K562 (cell line): Measurements from ENCODE around the gene ACP5. TPM values are rescaled to one million over a fixed set of nuclear protein-coding genes. Genes with fewer than 3 reads are reported as not detected.

Experiments used
- ATAC-seq: fragments of 200-7000 bp; cut with Tn5 transposase; 3 replicates; pipeline ENCODE4 v1.9.1; 2020; ENCODE audit warnings: moderate library complexity
- BruUV-seq: library from RNA; stranded (reverse); fragments of 400-500 nt; replicated peaks from 2 replicates; lab custom pipeline; 2021; lab: Mats Ljungman, UMichigan
- CTCF ChIA-PET: fragments of 300-600 bp; formaldehyde crosslinking; extraction: SDS; loops from one replicate; lab custom pipeline; 2021; ENCODE audit warnings: low intra/inter-chr PET ratio; lab: Yijun Ruan, JAX
- POLR2A ChIA-PET: fragments of 300-600, 350-650 bp; sonication (Branson Sonifier 250); formaldehyde crosslinking; extraction: SDS; loops from one replicate; lab custom pipeline; 2021; ENCODE audit warnings: antibody characterized with exemption, inconsistent platforms; lab: Yijun Ruan, JAX
- DNase-seq, 4 experiments: peaks; one replicate each; pipeline versions ENCODE4 v3.0.0 to v3.0.0-alpha.2; 2011 to 2018; ENCODE audit warnings: low spot score in 3 of 4, mixed read lengths in 3 of 4; ENCODE audit errors: extremely low read depth in 1 of 4
- FAIRE-seq: peaks from 2 replicates; lab custom pipeline; 2011; peaks lifted over from hg19 to GRCh38; lab: Jason Lieb, UNC
- H2AFZ ChIP-seq: 2 replicates; pipeline ENCODE4 v1.6.0; 2011; ENCODE audit warnings: low read depth, low read length, control low read depth, inconsistent platforms
- H3K27ac ChIP-seq: fragments of 200-600 bp; 3 replicates; pipeline ENCODE4 v1.8.0; 2011; ENCODE audit warnings: low read depth, mild to moderate bottlenecking, control low read depth, inconsistent platforms, low read length, moderate library complexity, mixed read lengths; ENCODE audit errors: extremely low read depth
- H3K27me3 ChIP-seq, 2 experiments: fragments of 300-600 bp in 1 of 2; 2 replicates in 1 of 2; 3 replicates in 1 of 2; pipeline versions ENCODE4 v1.6.0 to v1.8.0; 2011; ENCODE audit warnings: inconsistent platforms in 2 of 2, low read length in 2 of 2, mild to moderate bottlenecking in 1 of 2, mixed read lengths in 1 of 2, moderate library complexity in 1 of 2; ENCODE audit not compliant: control insufficient read depth in 2 of 2, insufficient read depth in 2 of 2
- H3K36me3 ChIP-seq: fragments of 300-600 bp; 3 replicates; pipeline ENCODE4 v1.8.0; 2011; ENCODE audit warnings: mild to moderate bottlenecking, low read length, inconsistent platforms; ENCODE audit not compliant: control insufficient read depth, insufficient read depth
- H3K4me1 ChIP-seq, 2 experiments: fragments of 200-600 bp in 1 of 2; replicated peaks in 1 of 2; 2 replicates in 1 of 2; 3 replicates in 1 of 2; pipeline versions ENCODE4 v1.5.1 to v1.8.0; 2011; ENCODE audit warnings: inconsistent platforms in 2 of 2, low read length in 2 of 2, mild to moderate bottlenecking in 1 of 2, mixed read lengths in 1 of 2, moderate library complexity in 1 of 2; ENCODE audit not compliant: control insufficient read depth in 2 of 2, insufficient read depth in 2 of 2
- H3K4me2 ChIP-seq: 2 replicates; pipeline ENCODE4 v1.6.1; 2011; ENCODE audit warnings: low read length, control low read depth, inconsistent platforms, mixed read lengths; ENCODE audit not compliant: insufficient read depth
- H3K4me3 ChIP-seq: fragments of 200-600 bp; sonication (generic), shearing (Covaris generic); 2 replicates; pipeline ENCODE4 v1.5.1; 2016; ENCODE audit warnings: control low read depth, inconsistent platforms
- H3K79me2 ChIP-seq: fragments of 200-600 bp; 3 replicates; pipeline ENCODE4 v1.8.0; 2011; ENCODE audit warnings: low read length, inconsistent platforms; ENCODE audit not compliant: control insufficient read depth, insufficient read depth
- H3K9ac ChIP-seq, 2 experiments: 2 replicates each; pipeline versions ENCODE4 v1.6.0 to v1.6.1; 2011; ENCODE audit warnings: low read depth in 2 of 2, low read length in 2 of 2, control low read depth in 1 of 2, inconsistent platforms in 1 of 2, mild to moderate bottlenecking in 1 of 2, mixed read lengths in 1 of 2; ENCODE audit not compliant: insufficient read depth in 1 of 2
- H3K9me1 ChIP-seq: one replicate; pipeline ENCODE4 v1.6.0; 2011; ENCODE audit warnings: inconsistent platforms, mild to moderate bottlenecking, low read length, moderate library complexity; ENCODE audit not compliant: control insufficient read depth, insufficient read depth
- H3K9me3 ChIP-seq: replicated peaks from 2 replicates; pipeline ENCODE4 v1.5.1; 2011; ENCODE audit warnings: low read depth, low read length, inconsistent platforms; ENCODE audit not compliant: control insufficient read depth, insufficient read depth
- H4K20me1 ChIP-seq: replicated peaks from 2 replicates; pipeline ENCODE4 v1.6.1; 2011; ENCODE audit warnings: low read length, inconsistent platforms, mixed read lengths; ENCODE audit not compliant: control insufficient read depth, insufficient read depth
- CBFA2T2 ChIP-seq: fragments of 450-650 bp; conservative IDR thresholded peaks from 2 replicates; pipeline ENCODE4 v1.6.1; 2017; ENCODE audit warnings: mild to moderate bottlenecking
- GTF2A2 ChIP-seq: IDR thresholded peaks from 2 replicates; pipeline ENCODE4 v1.6.1; 2016; ENCODE audit warnings: mild to moderate bottlenecking, missing genetic modification characterization, missing compliant biosample characterization
- HDAC8 ChIP-seq: fragments of 450-650 bp; IDR thresholded peaks from 2 replicates; pipeline ENCODE4 v1.6.1; 2016; ENCODE audit warnings: mild to moderate bottlenecking, missing genetic modification characterization, moderate library complexity, missing compliant biosample characterization
- HOXB6 ChIP-seq: fragments of 250-450 bp; sonication (Bioruptor Pico); IDR thresholded peaks from 2 replicates; pipeline ENCODE4 v1.5.1; 2022; ENCODE audit warnings: mild to moderate bottlenecking, borderline replicate concordance
- MED1 ChIP-seq: sonication (generic); formaldehyde crosslinking; IDR thresholded peaks from 2 replicates; pipeline ENCODE4 v1.8.1; 2023; ENCODE audit warnings: missing genetic modification reagents, borderline replicate concordance
- PCBP2 ChIP-seq: fragments of 200-400 bp; formaldehyde crosslinking; IDR thresholded peaks from 2 replicates; pipeline ENCODE4 v1.6.1; 2018; ENCODE audit warnings: low read length, low read depth, mild to moderate bottlenecking, moderate library complexity; ENCODE audit not compliant: poor library complexity, severe bottlenecking
- PHTF2 ChIP-seq: fragments of 250-450 bp; sonication (Bioruptor Pico); IDR thresholded peaks from 2 replicates; pipeline ENCODE4 v1.5.0; 2021; ENCODE audit warnings: mild to moderate bottlenecking
- SUPT5H ChIP-seq: fragments of 450-650 bp; IDR thresholded peaks from 2 replicates; pipeline ENCODE4 v1.6.1; 2016
- TEAD4 ChIP-seq, 2 experiments: sonication (generic) in 1 of 2; formaldehyde crosslinking in 1 of 2; IDR thresholded peaks; 2 replicates each; pipeline versions ENCODE4 v1.6.1 to v1.8.0; 2012 to 2022; ENCODE audit warnings: borderline replicate concordance in 1 of 2, inconsistent platforms in 1 of 2, low read length in 1 of 2, mild to moderate bottlenecking in 1 of 2, missing genetic modification reagents in 1 of 2
- ZBTB1 ChIP-seq: sonication (generic); formaldehyde crosslinking; IDR thresholded peaks from 2 replicates; pipeline ENCODE4 v1.8.1; 2023; ENCODE audit warnings: missing genetic modification reagents, low read depth, mild to moderate bottlenecking, borderline replicate concordance
- ZNF165 ChIP-seq: fragments of 250-450 bp; sonication (Bioruptor Pico); IDR thresholded peaks from 2 replicates; pipeline ENCODE4 v1.4.0; 2020; ENCODE audit warnings: borderline replicate concordance
- ZNF23 ChIP-seq: fragments of 250-450 bp; sonication (Bioruptor Pico); IDR thresholded peaks from 2 replicates; pipeline ENCODE4 v1.4.0; 2020; ENCODE audit warnings: mild to moderate bottlenecking
- ZNF589 ChIP-seq: fragments of 200-800 bp; sonication (Bioruptor generic); IDR thresholded peaks from 2 replicates; pipeline ENCODE4 v1.6.1; 2016; ENCODE audit warnings: low read depth, missing genetic modification characterization, missing compliant biosample characterization
- WGBS: fragments of 100-300 bp; shearing (Covaris generic); methylation state at CpG from one replicate; pipeline ENCODE4 v1.1.6; 2016; ENCODE audit warnings: low coverage, mixed read lengths; ENCODE audit not compliant: insufficient coverage; ENCODE audit errors: missing lambda C conversion rate; 5-methylcytosine and 5-hydroxymethylcytosine counted together
- in situ Hi-C: fragments of 300-500 bp; cut with MboI; formaldehyde crosslinking; loops from 4 replicates; pipeline ENCODE4 v1.15.0; 2018; ENCODE audit warnings: inconsistent platforms, mixed read lengths
- intact Hi-C: fragments of 100-400 bp; cut with micrococcal nuclease; formaldehyde crosslinking; loops from 2 replicates; pipeline ENCODE4 v1.14.2; 2022
- polyA plus RNA-seq, 8 experiments: library from polyadenylated mRNA; depleted of rRNA in 4 of 8; stranded (reverse) in 5 of 8; unstranded in 3 of 8; fragments of >200 nt; fragmentation: Nextera tagmentation in 2 of 8; fragmentation: Illumina TruSeq in 1 of 8; extraction: Ambion mirVana in 2 of 8; extraction: Trizol in 1 of 8; gene quantifications; 2 replicates each; pipeline versions ENCODE4 v1.2.1 to v1.2.3, GENCODE V29; 2011 to 2014; ENCODE audit warnings: inconsistent platforms in 1 of 8, missing spikeins in 1 of 8
- total RNA-seq, 7 experiments: library from RNA; depleted of rRNA in 6 of 7; stranded (reverse); fragments of >200 nt in 6 of 7; fragmentation: Illumina TruSeq in 2 of 7; extraction: Trizol in 2 of 7; gene quantifications; 2 replicates each; pipeline versions ENCODE4 v1.2.1 to v1.2.3, GENCODE V29; 2011 to 2021; ENCODE audit warnings: low replicate concordance in 1 of 7
- TF ChIP-seq, protein P1 (sequence below): fragments of 250-450 bp; sonication (Bioruptor Pico); IDR thresholded peaks from 2 replicates; pipeline ENCODE4 v1.4.0; 2020; ENCODE audit warnings: borderline replicate concordance
- TF ChIP-seq, protein P2 (sequence below): sonication (generic); formaldehyde crosslinking; IDR thresholded peaks from 2 replicates; pipeline ENCODE4 v1.9.0; 2022; ENCODE audit warnings: mild to moderate bottlenecking, missing genetic modification reagents
- TF ChIP-seq, protein P3 (sequence below): sonication (generic); formaldehyde crosslinking; IDR thresholded peaks from 2 replicates; pipeline ENCODE4 v1.8.1; 2022; ENCODE audit warnings: missing genetic modification reagents
- TF ChIP-seq, protein P4 (sequence below): fragments of 200-800 bp; sonication (Bioruptor generic); IDR thresholded peaks from 2 replicates; pipeline ENCODE4 v1.6.1; 2017; ENCODE audit warnings: missing genetic modification characterization, missing compliant biosample characterization

Gene ACP5
- total and polyA plus RNA-seq, 9 of the 15 experiments (the other 6 are each of a cell fraction or from before 2014, with no cell fraction given), result 0.06 to 1.1 (median 0.31) TPM; not detected in 1

DNA sequence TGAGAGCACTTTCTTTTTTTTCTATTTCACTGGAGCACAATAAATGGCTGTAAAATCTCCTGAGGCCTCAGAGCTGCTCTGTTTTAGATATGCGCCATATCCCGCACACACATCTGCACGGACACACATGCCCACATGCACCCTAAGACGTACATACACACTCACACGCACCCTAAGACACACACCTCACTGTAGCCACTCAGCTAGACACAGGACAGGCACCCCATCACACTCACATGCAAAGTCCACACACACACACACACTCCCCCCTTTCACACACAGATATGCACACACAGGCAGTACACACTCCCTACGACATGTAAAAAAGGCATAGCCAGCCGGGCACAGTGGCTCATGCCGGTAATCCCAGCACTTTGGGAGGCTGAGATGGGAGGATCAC, 27.2 kb downstream of the ACP5 start:
- Histone ChIP-seq H3K27ac (no peak overlapping the region), H3K4me1 (peaks cover 0 to 31% of the 10 kb centered on the region in 2 experiments; a peak in 2 of 5 replicates), H4K20me1 (0 out of 2 replicates have a peak, but pooled peaks cover 2% of the 10 kb centered on the region), H3K36me3 (peaks cover 33% of the 10 kb centered on the region; the same call in 1 of the 3 replicates), H3K4me3 (no peak overlapping the region), H2AFZ (no peak overlapping the region), H3K9ac (no peak overlapping the region), H3K27me3 (no peaks in the 10 kb centered on the region), H3K9me1 (peaks cover 3% of the 10 kb centered on the region), H3K9me3 (no peaks in the 10 kb centered on the region), H3K79me2 (peaks cover 2% of the 10 kb centered on the region; the same call in 2 of the 3 replicates), H3K4me2 (no peak overlapping the region)
- ChIA-PET POLR2A (interaction anchor here (0.6 to 0.8 kb wide), 4 partner anchors 8 to 609 kb away, joined by 3 to 4 read pairs (median 3); partner anchors contain the start of genes ELOF1 and SWSAP1), CTCF (no interaction called here)
- intact Hi-C loops (no loop called here), in situ Hi-C loops (no loop called here)
- ATAC-seq (no peak), FAIRE-seq (no peak), DNase-seq (no peak)
- TF ChIP-seq, protein P1, sequence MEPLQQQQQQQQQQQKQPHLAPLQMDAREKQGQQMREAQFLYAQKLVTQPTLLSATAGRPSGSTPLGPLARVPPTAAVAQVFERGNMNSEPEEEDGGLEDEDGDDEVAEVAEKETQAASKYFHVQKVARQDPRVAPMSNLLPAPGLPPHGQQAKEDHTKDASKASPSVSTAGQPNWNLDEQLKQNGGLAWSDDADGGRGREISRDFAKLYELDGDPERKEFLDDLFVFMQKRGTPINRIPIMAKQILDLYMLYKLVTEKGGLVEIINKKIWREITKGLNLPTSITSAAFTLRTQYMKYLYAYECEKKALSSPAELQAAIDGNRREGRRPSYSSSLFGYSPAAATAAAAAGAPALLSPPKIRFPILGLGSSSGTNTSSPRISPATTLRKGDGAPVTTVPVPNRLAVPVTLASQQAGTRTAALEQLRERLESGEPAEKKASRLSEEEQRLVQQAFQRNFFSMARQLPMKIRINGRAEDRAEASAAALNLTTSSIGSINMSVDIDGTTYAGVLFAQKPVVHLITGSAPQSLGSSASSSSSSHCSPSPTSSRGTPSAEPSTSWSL, result no peak
- TF ChIP-seq CBFA2T2, result no peak
- TF ChIP-seq ZNF589 (CRISPR knock-in tag), result no peak
- no peak for TF ChIP-seq TEAD4 (IDR thresholded peaks at IDR 0.05; ENCODE audit: low read length)
- TF ChIP-seq TEAD4 (CRISPR knock-in tag; IDR thresholded peaks at IDR 0.05; ENCODE audit: borderline replicate concordance), result no peak
- TF ChIP-seq, protein P2, sequence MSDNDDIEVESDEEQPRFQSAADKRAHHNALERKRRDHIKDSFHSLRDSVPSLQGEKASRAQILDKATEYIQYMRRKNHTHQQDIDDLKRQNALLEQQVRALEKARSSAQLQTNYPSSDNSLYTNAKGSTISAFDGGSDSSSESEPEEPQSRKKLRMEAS, result 0 out of 2 replicates have a peak, but pooled peaks have one; percentile 21
- TF ChIP-seq, protein P3, sequence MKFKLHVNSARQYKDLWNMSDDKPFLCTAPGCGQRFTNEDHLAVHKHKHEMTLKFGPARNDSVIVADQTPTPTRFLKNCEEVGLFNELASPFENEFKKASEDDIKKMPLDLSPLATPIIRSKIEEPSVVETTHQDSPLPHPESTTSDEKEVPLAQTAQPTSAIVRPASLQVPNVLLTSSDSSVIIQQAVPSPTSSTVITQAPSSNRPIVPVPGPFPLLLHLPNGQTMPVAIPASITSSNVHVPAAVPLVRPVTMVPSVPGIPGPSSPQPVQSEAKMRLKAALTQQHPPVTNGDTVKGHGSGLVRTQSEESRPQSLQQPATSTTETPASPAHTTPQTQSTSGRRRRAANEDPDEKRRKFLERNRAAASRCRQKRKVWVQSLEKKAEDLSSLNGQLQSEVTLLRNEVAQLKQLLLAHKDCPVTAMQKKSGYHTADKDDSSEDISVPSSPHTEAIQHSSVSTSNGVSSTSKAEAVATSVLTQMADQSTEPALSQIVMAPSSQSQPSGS (CRISPR knock-in tag), result no peak
- TF ChIP-seq PHTF2, result no peak
- TF ChIP-seq ZNF23 (CRISPR knock-in tag), result no peak
- TF ChIP-seq, protein P4, sequence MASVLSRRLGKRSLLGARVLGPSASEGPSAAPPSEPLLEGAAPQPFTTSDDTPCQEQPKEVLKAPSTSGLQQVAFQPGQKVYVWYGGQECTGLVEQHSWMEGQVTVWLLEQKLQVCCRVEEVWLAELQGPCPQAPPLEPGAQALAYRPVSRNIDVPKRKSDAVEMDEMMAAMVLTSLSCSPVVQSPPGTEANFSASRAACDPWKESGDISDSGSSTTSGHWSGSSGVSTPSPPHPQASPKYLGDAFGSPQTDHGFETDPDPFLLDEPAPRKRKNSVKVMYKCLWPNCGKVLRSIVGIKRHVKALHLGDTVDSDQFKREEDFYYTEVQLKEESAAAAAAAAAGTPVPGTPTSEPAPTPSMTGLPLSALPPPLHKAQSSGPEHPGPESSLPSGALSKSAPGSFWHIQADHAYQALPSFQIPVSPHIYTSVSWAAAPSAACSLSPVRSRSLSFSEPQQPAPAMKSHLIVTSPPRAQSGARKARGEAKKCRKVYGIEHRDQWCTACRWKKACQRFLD (CRISPR knock-in tag), result no peak
- no peak for TF ChIP-seq MED1 (CRISPR knock-in tag)
- TF ChIP-seq ZNF165 (CRISPR knock-in tag), result no peak
- TF ChIP-seq GTF2A2 (tag), result no peak
- no peak for TF ChIP-seq HDAC8 (tag)
- no peak for TF ChIP-seq PCBP2
- TF ChIP-seq SUPT5H, result peak; percentile 42; the same call in 1 of the 2 replicates
- no peak for TF ChIP-seq ZBTB1 (CRISPR knock-in tag)
- TF ChIP-seq HOXB6, result no peak
- no TSS peak for BruUV-seq
- WGBS, result 76% methylated on average over 8 of the region's 8 CpGs
